ENCODE results near the gene DNAH1. TPM values are rescaled to one million over a fixed set of nuclear protein-coding genes. Genes with fewer than 3 reads are reported as not detected.
A peak's percentile ranks its signal among the peaks of the same experiment; 100 is the strongest.

DNAH1 gene
- total RNA-seq, 1 experiment from 2014 or later: 5.5 TPM

DNA sequence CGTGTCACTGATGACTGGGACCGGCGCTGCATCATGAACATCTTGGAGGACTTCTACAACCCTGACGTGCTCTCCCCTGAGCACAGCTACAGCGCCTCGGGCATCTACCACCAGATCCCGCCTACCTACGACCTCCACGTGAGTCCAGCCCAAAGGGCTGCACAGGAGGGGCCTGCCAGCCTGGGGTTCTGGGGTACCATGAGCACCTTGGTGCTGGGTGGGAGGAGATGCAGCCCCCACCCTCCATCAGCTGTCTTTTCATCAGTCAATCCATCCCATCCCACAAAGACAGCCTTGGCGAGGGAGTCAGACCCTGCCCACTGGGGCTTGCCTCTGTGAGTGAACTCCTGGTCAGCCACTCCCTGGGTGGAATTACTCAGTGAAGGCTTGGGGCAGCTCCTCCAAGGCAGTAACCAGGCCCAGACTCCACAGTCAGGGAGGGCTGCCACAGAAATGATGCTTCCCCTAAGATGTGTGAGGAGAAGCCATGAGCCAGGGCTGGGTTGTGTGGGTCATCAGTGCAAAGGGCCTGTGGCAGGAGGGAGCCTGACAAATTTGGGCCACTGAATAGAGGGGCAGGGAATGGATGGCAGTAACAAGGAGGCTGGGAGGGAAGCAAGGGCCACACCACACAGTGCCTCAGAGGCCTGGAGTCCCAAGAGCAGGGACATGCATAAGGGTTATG, 80.9 kb downstream of the DNAH1 start:
- BruUV-seq (replicated peaks): no TSS peak
- POLR2A ChIA-PET: no interaction called here

DNA sequence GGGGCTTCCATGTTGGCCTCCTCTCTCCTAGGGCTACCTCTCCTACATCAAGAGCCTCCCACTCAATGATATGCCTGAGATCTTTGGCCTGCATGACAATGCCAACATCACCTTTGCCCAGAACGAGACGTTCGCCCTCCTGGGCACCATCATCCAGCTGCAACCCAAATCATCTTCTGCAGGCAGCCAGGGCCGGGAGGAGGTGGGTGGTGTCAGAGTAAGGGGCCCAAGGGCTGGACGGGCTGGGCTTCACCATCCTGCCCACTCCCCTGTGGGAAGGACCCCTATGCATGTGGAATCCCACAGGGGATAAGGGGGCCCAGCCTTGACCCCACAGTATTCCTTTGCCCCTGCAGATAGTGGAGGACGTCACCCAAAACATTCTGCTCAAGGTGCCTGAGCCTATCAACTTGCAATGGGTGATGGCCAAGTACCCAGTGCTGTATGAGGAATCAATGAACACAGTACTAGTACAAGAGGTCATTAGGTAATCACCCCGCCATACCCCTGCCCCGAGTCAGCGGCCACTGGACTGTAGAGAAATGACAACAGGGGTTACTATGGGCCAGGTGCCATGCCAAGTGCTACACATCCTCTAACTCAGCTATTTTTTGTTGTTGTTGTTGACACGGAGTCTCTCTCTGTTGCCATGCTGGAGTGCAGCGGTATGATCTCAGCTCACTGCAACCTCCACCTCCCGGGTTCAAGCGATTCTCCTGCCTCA, 81.7 kb downstream of the DNAH1 start:
- Histone ChIP-seq H3K27ac (ENCODE audit: low read depth, low read length) (no peak overlapping the region), H3K9ac (ENCODE audit: low read length) (no peak overlapping the region), H3K4me3 (replicated peaks in 1 of 2; ENCODE audit: low read depth in 1 of 2, low read length in 2 of 2) (no peak overlapping the region), H3K79me2 (ENCODE audit: insufficient read depth, low read length) (no peaks in the 10 kb centered on the region), H3K36me3 (ENCODE audit: control insufficient read depth in 1 of 2, insufficient read depth in 2 of 2, low read length in 2 of 2) (peaks cover 2 to 14% of the 10 kb centered on the region in 2 experiments; a peak in 3 of 4 replicates), H3K27me3 (ENCODE audit: insufficient read depth, low read length) (no peaks in the 10 kb centered on the region), H3K9me3 (ENCODE audit: control insufficient read depth in 1 of 2, insufficient read depth in 1 of 2, low read depth in 1 of 2, low read length in 2 of 2) (no peaks in the 10 kb centered on the region), H4K20me1 (ENCODE audit: insufficient read depth) (no peaks in the 10 kb centered on the region), H3K4me2 (ENCODE audit: low read length) (no peak overlapping the region), H3K9me2 (ENCODE audit: insufficient read depth) (no peaks in the 10 kb centered on the region), H2AFZ (ENCODE audit: low read depth, low read length, poor library complexity, severe bottlenecking) (no peak overlapping the region), H3K4me1 (ENCODE audit: control insufficient read depth in 1 of 2, insufficient read depth in 2 of 2, low read length in 2 of 2) (no peaks in the 10 kb centered on the region)
- POLR2A ChIA-PET: no interaction called here
- ATAC-seq: 0 out of 2 replicates have a peak, but pooled peaks have one; percentile 7
- no TSS peak for BruUV-seq (replicated peaks)
- intact Hi-C loops (cut with micrococcal nuclease): no loop called here
- RAD21 ChIA-PET (ENCODE audit: low non-redundant PET in 1 of 2, low total read pairs in 2 of 2, uncharacterized antibody in 2 of 2, unreplicated experiment in 2 of 2): no interaction called here
- DNase-seq (ENCODE audit: low read depth, low spot score): no peak
- CTCF ChIA-PET: no interaction called here
- no peak for TF ChIP-seq EGR1 (IDR thresholded peaks at IDR 0.05; ENCODE audit: low read depth)
- TF ChIP-seq RAD21 (IDR thresholded peaks at IDR 0.05; ENCODE audit: low read depth): no peak
- TF ChIP-seq POLR2A (IDR thresholded peaks at IDR 0.05; ENCODE audit: borderline replicate concordance, extremely low read depth, insufficient read depth, insufficient read length): no peak
- TF ChIP-seq, protein P1, sequence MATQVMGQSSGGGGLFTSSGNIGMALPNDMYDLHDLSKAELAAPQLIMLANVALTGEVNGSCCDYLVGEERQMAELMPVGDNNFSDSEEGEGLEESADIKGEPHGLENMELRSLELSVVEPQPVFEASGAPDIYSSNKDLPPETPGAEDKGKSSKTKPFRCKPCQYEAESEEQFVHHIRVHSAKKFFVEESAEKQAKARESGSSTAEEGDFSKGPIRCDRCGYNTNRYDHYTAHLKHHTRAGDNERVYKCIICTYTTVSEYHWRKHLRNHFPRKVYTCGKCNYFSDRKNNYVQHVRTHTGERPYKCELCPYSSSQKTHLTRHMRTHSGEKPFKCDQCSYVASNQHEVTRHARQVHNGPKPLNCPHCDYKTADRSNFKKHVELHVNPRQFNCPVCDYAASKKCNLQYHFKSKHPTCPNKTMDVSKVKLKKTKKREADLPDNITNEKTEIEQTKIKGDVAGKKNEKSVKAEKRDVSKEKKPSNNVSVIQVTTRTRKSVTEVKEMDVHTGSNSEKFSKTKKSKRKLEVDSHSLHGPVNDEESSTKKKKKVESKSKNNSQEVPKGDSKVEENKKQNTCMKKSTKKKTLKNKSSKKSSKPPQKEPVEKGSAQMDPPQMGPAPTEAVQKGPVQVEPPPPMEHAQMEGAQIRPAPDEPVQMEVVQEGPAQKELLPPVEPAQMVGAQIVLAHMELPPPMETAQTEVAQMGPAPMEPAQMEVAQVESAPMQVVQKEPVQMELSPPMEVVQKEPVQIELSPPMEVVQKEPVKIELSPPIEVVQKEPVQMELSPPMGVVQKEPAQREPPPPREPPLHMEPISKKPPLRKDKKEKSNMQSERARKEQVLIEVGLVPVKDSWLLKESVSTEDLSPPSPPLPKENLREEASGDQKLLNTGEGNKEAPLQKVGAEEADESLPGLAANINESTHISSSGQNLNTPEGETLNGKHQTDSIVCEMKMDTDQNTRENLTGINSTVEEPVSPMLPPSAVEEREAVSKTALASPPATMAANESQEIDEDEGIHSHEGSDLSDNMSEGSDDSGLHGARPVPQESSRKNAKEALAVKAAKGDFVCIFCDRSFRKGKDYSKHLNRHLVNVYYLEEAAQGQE (IDR thresholded peaks at IDR 0.05; ENCODE audit: low read depth): no peak
- TF ChIP-seq SRF (IDR thresholded peaks at IDR 0.05; ENCODE audit: low read depth): no peak
- no peak for TF ChIP-seq YY1 (IDR thresholded peaks at IDR 0.05; ENCODE audit: extremely low read depth, insufficient replicate concordance, low read depth, low read length)
- TF ChIP-seq, protein P2, sequence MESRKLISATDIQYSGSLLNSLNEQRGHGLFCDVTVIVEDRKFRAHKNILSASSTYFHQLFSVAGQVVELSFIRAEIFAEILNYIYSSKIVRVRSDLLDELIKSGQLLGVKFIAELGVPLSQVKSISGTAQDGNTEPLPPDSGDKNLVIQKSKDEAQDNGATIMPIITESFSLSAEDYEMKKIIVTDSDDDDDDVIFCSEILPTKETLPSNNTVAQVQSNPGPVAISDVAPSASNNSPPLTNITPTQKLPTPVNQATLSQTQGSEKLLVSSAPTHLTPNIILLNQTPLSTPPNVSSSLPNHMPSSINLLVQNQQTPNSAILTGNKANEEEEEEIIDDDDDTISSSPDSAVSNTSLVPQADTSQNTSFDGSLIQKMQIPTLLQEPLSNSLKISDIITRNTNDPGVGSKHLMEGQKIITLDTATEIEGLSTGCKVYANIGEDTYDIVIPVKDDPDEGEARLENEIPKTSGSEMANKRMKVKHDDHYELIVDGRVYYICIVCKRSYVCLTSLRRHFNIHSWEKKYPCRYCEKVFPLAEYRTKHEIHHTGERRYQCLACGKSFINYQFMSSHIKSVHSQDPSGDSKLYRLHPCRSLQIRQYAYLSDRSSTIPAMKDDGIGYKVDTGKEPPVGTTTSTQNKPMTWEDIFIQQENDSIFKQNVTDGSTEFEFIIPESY (IDR thresholded peaks at IDR 0.05; ENCODE audit: extremely low read depth, insufficient replicate concordance, low read length): no peak

More for the DNA sequence above, 80.9 kb downstream of the DNAH1 start:
- CTCF ChIA-PET: no interaction called here
- H3K4me2 ChIP-seq (ENCODE audit: low read length): no peak overlapping the region
- H3K79me2 ChIP-seq (ENCODE audit: insufficient read depth, low read length): no peaks in the 10 kb centered on the region
- no peak for DNase-seq (ENCODE audit: low read depth, low spot score)
- H3K27ac ChIP-seq (ENCODE audit: low read depth, low read length): no peak overlapping the region
- H3K4me1 ChIP-seq (ENCODE audit: control insufficient read depth in 1 of 2, insufficient read depth in 2 of 2, low read length in 2 of 2): no peaks in the 10 kb centered on the region
- ATAC-seq: no peak
- no peak overlapping the region for H2AFZ ChIP-seq (ENCODE audit: low read depth, low read length, poor library complexity, severe bottlenecking)
- no peak for TF ChIP-seq SIN3A (IDR thresholded peaks at IDR 0.05; ENCODE audit: low read depth)
- TF ChIP-seq POLR2A (IDR thresholded peaks at IDR 0.05; ENCODE audit: borderline replicate concordance, extremely low read depth, insufficient read depth, insufficient read length): no peak
- TF ChIP-seq SRF (IDR thresholded peaks at IDR 0.05; ENCODE audit: low read depth): no peak
- no peak for TF ChIP-seq JUND (IDR thresholded peaks at IDR 0.05)
- TF ChIP-seq, protein P3, sequence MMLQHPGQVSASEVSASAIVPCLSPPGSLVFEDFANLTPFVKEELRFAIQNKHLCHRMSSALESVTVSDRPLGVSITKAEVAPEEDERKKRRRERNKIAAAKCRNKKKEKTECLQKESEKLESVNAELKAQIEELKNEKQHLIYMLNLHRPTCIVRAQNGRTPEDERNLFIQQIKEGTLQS (IDR thresholded peaks at IDR 0.05): no peak
- no peak for TF ChIP-seq POLR2AphosphoS5 (IDR thresholded peaks at IDR 0.05; ENCODE audit: low read depth, low read length)
- RAD21 ChIA-PET (ENCODE audit: low non-redundant PET in 1 of 2, low total read pairs in 2 of 2, uncharacterized antibody in 2 of 2, unreplicated experiment in 2 of 2): no interaction called here
- no peaks in the 10 kb centered on the region for H3K9me2 ChIP-seq (ENCODE audit: insufficient read depth)
- no peak overlapping the region for H3K9ac ChIP-seq (ENCODE audit: low read length)
- no peaks in the 10 kb centered on the region for H3K9me3 ChIP-seq (ENCODE audit: control insufficient read depth in 1 of 2, insufficient read depth in 1 of 2, low read depth in 1 of 2, low read length in 2 of 2)
- H3K4me3 ChIP-seq (replicated peaks in 1 of 2; ENCODE audit: low read depth in 1 of 2, low read length in 2 of 2): no peak overlapping the region
- peaks cover 2 to 7% of the 10 kb centered on the region in 2 experiments; a peak in 3 of 4 replicates for H3K36me3 ChIP-seq (ENCODE audit: control insufficient read depth in 1 of 2, insufficient read depth in 2 of 2, low read length in 2 of 2)
- intact Hi-C loops (cut with micrococcal nuclease): no loop called here
- no peaks in the 10 kb centered on the region for H4K20me1 ChIP-seq (ENCODE audit: insufficient read depth)
- no peaks in the 10 kb centered on the region for H3K27me3 ChIP-seq (ENCODE audit: insufficient read depth, low read length)
